Esophagus squamous epithelium (tissue), 5 donors: ENCODE data around the gene APOL6. TPM values are rescaled to one million over a fixed set of nuclear protein-coding genes. Genes with fewer than 3 reads are reported as not detected.
"Not testable (repeated sequence)": the region's sequence is repeated elsewhere in the genome, so short reads cannot be mapped to it uniquely, and the experiment has no call there.

ENCODE experiments used
- DNase-seq: peaks from one replicate; lab custom pipeline; 2025; lab: John Stamatoyannopoulos, UW
- H3K27ac ChIP-seq, 4 donors: fragments of 200-600 bp; sonication (generic); one replicate each; pipeline ENCODE4 v1.5.1; 2016 to 2019; ENCODE audit warnings: mild to moderate bottlenecking in 1 of 4
- H3K27me3 ChIP-seq, 4 donors: fragments of 200-600 bp; sonication (generic); 1 replicate in 3 of 4; 2 replicates in 1 of 4; pipeline versions ENCODE4 v1.5.1 to v1.6.0; 2017 to 2021; ENCODE audit warnings: antibody characterized with exemption in 1 of 4
- H3K36me3 ChIP-seq, 3 donors: fragments of 200-600 bp; sonication (generic); one replicate each; pipeline ENCODE4 v1.5.1; 2016 to 2019
- H3K4me1 ChIP-seq, 3 donors: fragments of 200-600 bp; sonication (generic); one replicate each; pipeline ENCODE4 v1.5.1; 2017 to 2019
- H3K4me3 ChIP-seq, 4 donors: fragments of 200-600 bp; sonication (generic); 1 replicate in 3 of 4; 2 replicates in 1 of 4; pipeline ENCODE4 v1.5.1; 2016 to 2019; ENCODE audit warnings: mild to moderate bottlenecking in 2 of 4, moderate library complexity in 1 of 4
- H3K9me3 ChIP-seq, 3 donors: fragments of 200-600 bp; sonication (generic); one replicate each; pipeline ENCODE4 v1.5.1; 2016 to 2019
- CTCF ChIP-seq, 6 experiments: fragments of 450-650 bp in 4 of 6; fragments of 200-600 bp in 2 of 6; sonication (generic) in 2 of 6; IDR thresholded peaks; one replicate each; pipeline ENCODE4 v1.5.1; 2016 to 2019; ENCODE audit warnings: antibody characterized with exemption in 6 of 6, mild to moderate bottlenecking in 4 of 6, moderate library complexity in 4 of 6
- POLR2A ChIP-seq, 4 donors: fragments of 450-650 bp; IDR thresholded peaks; one replicate each; pipeline ENCODE4 v1.6.1; 2017; ENCODE audit warnings: antibody characterized with exemption in 4 of 4, mild to moderate bottlenecking in 4 of 4, moderate library complexity in 3 of 4
- WGBS, 2 donors: methylation state at CpG; one replicate each; pipeline ENCODE4 v1.1.5; 2018; 5-methylcytosine and 5-hydroxymethylcytosine counted together
- intact Hi-C: fragments of 100-400 bp; cut with DNase I; formaldehyde crosslinking; loops from one replicate; pipeline ENCODE4 v1.15.0; 2022
- total RNA-seq, 4 donors: library from RNA; depleted of rRNA; stranded (reverse); fragments of >200 nt; gene quantifications; one replicate each; pipeline ENCODE4 v1.1.0, GENCODE V29; 2016
- donor health status: DM: yes; HTN: yes; CAD: no.

The APOL6 gene
- total RNA-seq, 4 donors from 2014 or later: 7.8 to 22.3 (median 9.5) TPM

GRCh38 chr22:35620624-35621251 is 27.5 kb upstream of the APOL6 start:
- Histone ChIP-seq H3K36me3 (no peaks in the 10 kb centered on the region), H3K27ac (no peak overlapping the region), H3K9me3 (no peaks in the 10 kb centered on the region), H3K4me3 (no peak overlapping the region), H3K4me1 (peaks cover 16 to 25% (median 17%) of the 10 kb centered on the region in 3 donors), H3K27me3 (no peaks in the 10 kb centered on the region)
- intact Hi-C loops: loop anchor here (10.0 kb wide), 2 partner anchors 304 to 504 kb away; no protein-coding TSS in a partner anchor
- TF ChIP-seq CTCF (IDR thresholded peaks at IDR 0.05) (no peak), POLR2A (IDR thresholded peaks at IDR 0.05) (no peak)
- DNase-seq: no peak
- 79 to 90% methylated on average over 15 of the region's 15 CpGs for WGBS, 2 donors

- Histone ChIP-seq H3K9me3 (no peaks in the 10 kb centered on the region), H3K27me3 (no peaks in the 10 kb centered on the region), H3K27ac (peak overlapping the region in 1 of 4 donors; percentile 50), H3K4me3 (no peak overlapping the region), H3K4me1 (peaks cover 16 to 25% (median 17%) of the 10 kb centered on the region in 3 donors), H3K36me3 (no peaks in the 10 kb centered on the region)
- intact Hi-C loops: loop anchor here (10.0 kb wide), 2 partner anchors 303 to 503 kb away; no protein-coding TSS in a partner anchor
- 57 to 82% methylated on average over 5 to 6 of the region's 6 CpGs for WGBS, 2 donors
- DNase-seq: no peak
- TF ChIP-seq POLR2A (IDR thresholded peaks at IDR 0.05) (no peak), CTCF (IDR thresholded peaks at IDR 0.05) (no peak)
Measured at GRCh38 chr22:35621451-35621850, 26.8 kb upstream of the APOL6 start.

- no peak overlapping the region for H3K4me3 ChIP-seq
- no peaks in the 10 kb centered on the region for H3K9me3 ChIP-seq
- H3K27me3 ChIP-seq: no peaks in the 10 kb centered on the region
- TF ChIP-seq CTCF (IDR thresholded peaks at IDR 0.05): no peak
- TF ChIP-seq POLR2A (IDR thresholded peaks at IDR 0.05): no peak
- peaks cover 16 to 32% (median 17%) of the 10 kb centered on the region in 3 donors for H3K4me1 ChIP-seq
- intact Hi-C loops: loop anchor here (10.0 kb wide), 2 partner anchors 302 to 502 kb away; no protein-coding TSS in a partner anchor
- no peaks in the 10 kb centered on the region for H3K36me3 ChIP-seq
- no peak for DNase-seq
- whole genome bisulfite sequencing, 2 donors: 55 to 63% methylated on average over 3 to 4 of the region's 9 CpGs
- H3K27ac ChIP-seq: peak overlapping the region in 3 of 4 donors; percentile 45 to 60 (median 50)
Measured at GRCh38 chr22:35622191-35622913, 25.9 kb upstream of the APOL6 start.

GRCh38 chr22:35623885-35624284 is 24.4 kb upstream of the APOL6 start:
- H3K27me3 ChIP-seq: not testable (repeated sequence)

GRCh38 chr22:35624547-35624946 is 23.7 kb upstream of the APOL6 start:
- Histone ChIP-seq H3K9me3 (no peaks in the 10 kb centered on the region), H3K4me1 (peaks cover 17 to 48% (median 22%) of the 10 kb centered on the region in 3 donors), H3K36me3 (no peaks in the 10 kb centered on the region), H3K4me3 (no peak overlapping the region), H3K27ac (no peak overlapping the region), H3K27me3 (no peaks in the 10 kb centered on the region)
- intact Hi-C loops: loop anchor here (10.0 kb wide), 2 partner anchors 300 to 500 kb away; no protein-coding TSS in a partner anchor
- 70 to 79% methylated on average over 6 of the region's 6 CpGs for WGBS, 2 donors
- no peak for TF ChIP-seq CTCF (IDR thresholded peaks at IDR 0.05)
- TF ChIP-seq POLR2A (IDR thresholded peaks at IDR 0.05): no peak
- DNase-seq: no peak

More at GRCh38 chr22:35623885-35624284, 24.4 kb upstream of the APOL6 start:
- intact Hi-C loops: loop anchor here (10.0 kb wide), 2 partner anchors 301 to 501 kb away; no protein-coding TSS in a partner anchor
- H3K36me3 ChIP-seq, H3K27ac ChIP-seq, H3K4me3 ChIP-seq, DNase-seq, H3K9me3 ChIP-seq: not testable (repeated sequence)
- 94 to 95% methylated on average over 5 of the region's 5 CpGs for WGBS, 2 donors
- H3K4me1 ChIP-seq: peaks cover 17 to 42% (median 19%) of the 10 kb centered on the region in 3 donors
